ENCODE results near the gene NEK6.

GRCh38 chr9:124210697-124211096 lies 47.1 kb upstream of the NEK6 start:
- TF ChIP-seq, protein P1, sequence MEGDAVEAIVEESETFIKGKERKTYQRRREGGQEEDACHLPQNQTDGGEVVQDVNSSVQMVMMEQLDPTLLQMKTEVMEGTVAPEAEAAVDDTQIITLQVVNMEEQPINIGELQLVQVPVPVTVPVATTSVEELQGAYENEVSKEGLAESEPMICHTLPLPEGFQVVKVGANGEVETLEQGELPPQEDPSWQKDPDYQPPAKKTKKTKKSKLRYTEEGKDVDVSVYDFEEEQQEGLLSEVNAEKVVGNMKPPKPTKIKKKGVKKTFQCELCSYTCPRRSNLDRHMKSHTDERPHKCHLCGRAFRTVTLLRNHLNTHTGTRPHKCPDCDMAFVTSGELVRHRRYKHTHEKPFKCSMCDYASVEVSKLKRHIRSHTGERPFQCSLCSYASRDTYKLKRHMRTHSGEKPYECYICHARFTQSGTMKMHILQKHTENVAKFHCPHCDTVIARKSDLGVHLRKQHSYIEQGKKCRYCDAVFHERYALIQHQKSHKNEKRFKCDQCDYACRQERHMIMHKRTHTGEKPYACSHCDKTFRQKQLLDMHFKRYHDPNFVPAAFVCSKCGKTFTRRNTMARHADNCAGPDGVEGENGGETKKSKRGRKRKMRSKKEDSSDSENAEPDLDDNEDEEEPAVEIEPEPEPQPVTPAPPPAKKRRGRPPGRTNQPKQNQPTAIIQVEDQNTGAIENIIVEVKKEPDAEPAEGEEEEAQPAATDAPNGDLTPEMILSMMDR (IDR thresholded peaks at IDR 0.05): no peak
- TF ChIP-seq POLR2A (IDR thresholded peaks at IDR 0.05): no peak

Measured in lower leg skin (tissue), 3 donors.